ENCODE data around the gene SVIL.

SVIL gene

DNA sequence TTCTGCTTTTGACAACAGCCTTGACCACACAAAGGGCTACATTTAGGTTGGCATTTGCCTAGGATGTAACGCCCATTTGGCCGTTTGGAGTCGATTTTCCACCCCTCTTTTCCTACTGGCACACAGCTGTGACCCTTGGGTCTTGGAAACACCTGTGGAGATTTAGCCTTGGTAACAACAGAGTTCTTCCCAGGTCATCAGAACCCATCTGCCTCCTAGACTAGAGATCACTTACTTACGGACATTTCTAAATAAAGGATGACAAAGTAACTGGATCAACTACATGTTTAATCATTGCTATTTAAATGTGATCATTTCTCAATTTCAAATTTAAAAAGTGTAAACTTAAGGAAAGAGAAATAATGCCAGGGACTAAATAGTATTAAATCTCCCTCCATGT lies 42.0 kb upstream of the SVIL start:
- H3K4me1 ChIP-seq (ENCODE audit: low read length), result no peaks in the 10 kb centered on the region
- no peak overlapping the region for H3K9ac ChIP-seq (ENCODE audit: low read length)
- no peak overlapping the region for H2AFZ ChIP-seq (ENCODE audit: low read length)
- H3K4me3 ChIP-seq (ENCODE audit: low read length), result no peak overlapping the region
- H3K79me2 ChIP-seq (ENCODE audit: low read length), result no peaks in the 10 kb centered on the region
- no peaks in the 10 kb centered on the region for H3K36me3 ChIP-seq (replicated peaks; ENCODE audit: insufficient read depth, low read length)
- H3K9me2 ChIP-seq (replicated peaks; ENCODE audit: insufficient read depth, low read length), result no peaks in the 10 kb centered on the region
- DNase-seq, result no peak
- no peaks in the 10 kb centered on the region for H3F3A ChIP-seq (ENCODE audit: insufficient read depth, low read length)
- H3K4me2 ChIP-seq (ENCODE audit: low read depth, low read length), result no peak overlapping the region
- no peaks in the 10 kb centered on the region for H3K9me3 ChIP-seq (replicated peaks; ENCODE audit: insufficient read depth, low read length)
- H4K20me1 ChIP-seq (ENCODE audit: insufficient read depth, low read length), result no peaks in the 10 kb centered on the region
- H3K27me3 ChIP-seq (replicated peaks; ENCODE audit: insufficient read depth, low read length), result no peaks in the 10 kb centered on the region
- TF ChIP-seq EZH2phosphoT487 (IDR thresholded peaks at IDR 0.05; ENCODE audit: low read length) (no peak), EZH2 (optimal IDR thresholded peaks at IDR 0.05; ENCODE audit: low read depth, low read length) (no peak), CTCF (IDR thresholded peaks at IDR 0.05; ENCODE audit: low read length) (no peak)
- no peak overlapping the region for H3K27ac ChIP-seq (ENCODE audit: low read length)

DNA sequence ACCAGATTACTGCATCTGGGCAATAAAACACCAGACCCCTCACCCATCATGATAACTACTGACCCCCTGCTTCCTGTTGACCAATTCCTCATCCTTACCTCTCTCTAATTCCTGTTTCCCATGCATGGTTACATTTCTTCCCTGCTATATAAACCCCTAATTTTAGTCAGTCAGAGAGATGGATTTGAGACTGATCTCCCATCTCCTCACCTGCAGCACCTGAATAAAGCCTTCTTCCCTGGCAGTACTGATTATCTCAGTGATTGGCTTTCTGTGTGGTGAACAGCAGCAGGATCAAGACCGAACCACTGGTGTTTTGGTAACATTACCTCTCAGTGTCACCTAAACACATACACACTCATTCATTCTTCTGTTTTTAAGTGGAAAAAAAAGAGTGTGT lies 41.2 kb upstream of the SVIL start:
- H3K36me3 ChIP-seq (replicated peaks; ENCODE audit: insufficient read depth, low read length), result no peaks in the 10 kb centered on the region
- H3K9me3 ChIP-seq (replicated peaks; ENCODE audit: insufficient read depth, low read length), result no peaks in the 10 kb centered on the region
- no peaks in the 10 kb centered on the region for H3K9me2 ChIP-seq (replicated peaks; ENCODE audit: insufficient read depth, low read length)
- no peaks in the 10 kb centered on the region for H3K79me2 ChIP-seq (ENCODE audit: low read length)
- no peak overlapping the region for H3K4me2 ChIP-seq (ENCODE audit: low read depth, low read length)
- DNase-seq, result no peak
- no peak overlapping the region for H3K27ac ChIP-seq (ENCODE audit: low read length)
- H4K20me1 ChIP-seq (ENCODE audit: insufficient read depth, low read length), result no peaks in the 10 kb centered on the region
- H3F3A ChIP-seq (ENCODE audit: insufficient read depth, low read length), result no peaks in the 10 kb centered on the region
- H2AFZ ChIP-seq (ENCODE audit: low read length), result no peak overlapping the region
- H3K4me1 ChIP-seq (ENCODE audit: low read length), result no peaks in the 10 kb centered on the region
- TF ChIP-seq CTCF (IDR thresholded peaks at IDR 0.05; ENCODE audit: low read length), result no peak
- TF ChIP-seq EZH2phosphoT487 (IDR thresholded peaks at IDR 0.05; ENCODE audit: low read length), result no peak
- TF ChIP-seq EZH2 (optimal IDR thresholded peaks at IDR 0.05; ENCODE audit: low read depth, low read length), result no peak
- H3K27me3 ChIP-seq (replicated peaks; ENCODE audit: insufficient read depth, low read length), result no peaks in the 10 kb centered on the region
- H3K9ac ChIP-seq (ENCODE audit: low read length), result no peak overlapping the region
- H3K4me3 ChIP-seq (ENCODE audit: low read length), result no peak overlapping the region

DNA sequence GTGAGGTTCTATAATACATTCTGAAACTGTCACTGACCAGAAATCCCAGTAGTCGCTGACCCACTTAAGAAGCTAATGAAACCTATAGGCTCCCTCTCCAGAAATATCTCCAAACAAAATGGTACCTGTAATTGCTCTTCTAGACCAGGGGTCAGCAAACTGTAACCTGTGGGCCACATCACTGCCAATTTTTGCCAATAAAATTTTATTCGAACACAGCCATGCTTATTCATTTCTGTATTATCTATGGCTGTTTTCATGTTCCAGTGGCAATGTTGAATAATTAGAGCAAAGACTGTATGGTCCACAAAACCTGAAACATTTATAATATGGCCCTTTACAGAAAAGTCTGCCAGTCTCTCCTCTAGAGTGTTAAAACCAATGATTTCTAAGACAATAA lies 37.2 kb upstream of the SVIL start:
- Histone ChIP-seq H3K4me2 (ENCODE audit: low read depth, low read length) (no peak overlapping the region), H2AFZ (ENCODE audit: low read length) (no peak overlapping the region), H3K36me3 (replicated peaks; ENCODE audit: insufficient read depth, low read length) (no peaks in the 10 kb centered on the region), H3K79me2 (ENCODE audit: low read length) (no peaks in the 10 kb centered on the region), H3K9me2 (replicated peaks; ENCODE audit: insufficient read depth, low read length) (no peaks in the 10 kb centered on the region), H3K4me1 (ENCODE audit: low read length) (no peaks in the 10 kb centered on the region), H4K20me1 (ENCODE audit: insufficient read depth, low read length) (no peaks in the 10 kb centered on the region), H3K9me3 (replicated peaks; ENCODE audit: insufficient read depth, low read length) (no peaks in the 10 kb centered on the region), H3F3A (ENCODE audit: insufficient read depth, low read length) (no peaks in the 10 kb centered on the region), H3K27me3 (replicated peaks; ENCODE audit: insufficient read depth, low read length) (no peaks in the 10 kb centered on the region), H3K27ac (ENCODE audit: low read length) (no peak overlapping the region), H3K4me3 (ENCODE audit: low read length) (no peak overlapping the region), H3K9ac (ENCODE audit: low read length) (no peak overlapping the region)
- TF ChIP-seq EZH2phosphoT487 (IDR thresholded peaks at IDR 0.05; ENCODE audit: low read length) (no peak), EZH2 (optimal IDR thresholded peaks at IDR 0.05; ENCODE audit: low read depth, low read length) (no peak)
- no peak for DNase-seq

DNA sequence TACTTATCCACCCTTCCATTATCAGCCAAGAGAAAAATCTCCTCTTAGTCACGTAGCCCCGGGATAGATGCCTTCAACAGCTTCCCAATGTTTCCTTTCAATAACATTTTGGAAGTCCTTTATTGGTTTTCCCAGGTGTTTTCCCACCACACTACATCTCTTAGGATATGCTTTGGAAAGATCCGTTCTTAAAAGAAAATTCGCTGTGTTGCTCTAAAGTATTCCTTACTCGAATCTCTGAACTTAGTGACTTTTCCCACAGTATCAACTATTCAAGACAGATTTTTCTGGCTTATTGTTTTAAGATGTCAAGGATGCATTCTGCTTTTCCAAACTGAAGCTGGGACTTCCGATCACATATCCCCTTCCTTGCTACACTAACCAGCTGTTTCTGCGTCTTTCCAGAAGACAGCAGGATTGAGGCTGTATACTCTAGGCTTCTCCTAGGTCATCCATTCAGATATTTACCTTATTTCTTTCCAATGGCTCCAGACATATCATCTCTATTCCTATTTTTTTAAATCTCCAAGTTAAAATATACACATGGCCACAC lies 36.5 kb upstream of the SVIL start:
- DNase-seq, result no peak
- Histone ChIP-seq H2AFZ (ENCODE audit: low read length) (no peak overlapping the region), H3K27ac (ENCODE audit: low read length) (no peak overlapping the region), H3K4me2 (ENCODE audit: low read depth, low read length) (no peak overlapping the region), H3K4me3 (ENCODE audit: low read length) (no peak overlapping the region), H3K9me3 (replicated peaks; ENCODE audit: insufficient read depth, low read length) (no peaks in the 10 kb centered on the region), H4K20me1 (ENCODE audit: insufficient read depth, low read length) (no peaks in the 10 kb centered on the region), H3K27me3 (replicated peaks; ENCODE audit: insufficient read depth, low read length) (no peaks in the 10 kb centered on the region), H3F3A (ENCODE audit: insufficient read depth, low read length) (no peaks in the 10 kb centered on the region), H3K79me2 (ENCODE audit: low read length) (no peaks in the 10 kb centered on the region), H3K36me3 (replicated peaks; ENCODE audit: insufficient read depth, low read length) (no peaks in the 10 kb centered on the region), H3K4me1 (ENCODE audit: low read length) (no peaks in the 10 kb centered on the region), H3K9me2 (replicated peaks; ENCODE audit: insufficient read depth, low read length) (no peaks in the 10 kb centered on the region), H3K9ac (ENCODE audit: low read length) (no peak overlapping the region)
- TF ChIP-seq EZH2 (optimal IDR thresholded peaks at IDR 0.05; ENCODE audit: low read depth, low read length), result no peak
- TF ChIP-seq CTCF (IDR thresholded peaks at IDR 0.05; ENCODE audit: low read length), result no peak
- no peak for TF ChIP-seq EZH2phosphoT487 (IDR thresholded peaks at IDR 0.05; ENCODE audit: low read length)

Data from MM.1S (cell line).